Glomerular endothelial cell (primary cell): ENCODE results near the gene CHMP1A. TPM values are rescaled to one million over a fixed set of nuclear protein-coding genes. Genes with fewer than 3 reads are reported as not detected.

ENCODE experiments used
- total RNA-seq: library from RNA; depleted of rRNA; stranded (reverse); fragments of >200 nt; gene quantifications from 2 replicates; pipeline ENCODE4 v1.2.3, GENCODE V29; 2015

The CHMP1A gene
- total RNA-seq, 1 donor from 2014 or later: 121 TPM

Other genes starting within 250 kb of the CHMP1A start
- gene ANKRD11, start 167.1 kb downstream of the CHMP1A start, total RNA-seq: 113 and 178 TPM in 2 replicates
- gene SPG7, start 149.3 kb downstream of the CHMP1A start, total RNA-seq: 141 and 210 TPM in 2 replicates
- 4,854 and 6,899 TPM in 2 replicates for gene RPL13, start 97.0 kb downstream of the CHMP1A start, total RNA-seq
- gene CPNE7, start 82.0 kb downstream of the CHMP1A start, total RNA-seq: 6.1 and 34.4 TPM in 2 replicates
- 1.8 TPM in 1 of 2 replicates, not detected in the other for gene DPEP1, start 44.1 kb downstream of the CHMP1A start, total RNA-seq
- gene SPATA33, start 128 bp upstream of the CHMP1A start, total RNA-seq: 8.3 and 10.0 TPM in 2 replicates
- 36.9 and 52.9 TPM in 2 replicates for gene CDK10, start 29.0 kb upstream of the CHMP1A start, total RNA-seq
- 22.1 and 32.7 TPM in 2 replicates for gene SPATA2L, start 44.0 kb upstream of the CHMP1A start, total RNA-seq
- gene VPS9D1, start 63.2 kb upstream of the CHMP1A start, total RNA-seq: 10.5 and 16.9 TPM in 2 replicates
- gene ZNF276, start 63.8 kb upstream of the CHMP1A start, total RNA-seq: 13.2 and 33.8 TPM in 2 replicates
- gene FANCA, start 158.9 kb upstream of the CHMP1A start, total RNA-seq: 7.6 and 32.3 TPM in 2 replicates
- gene SPIRE2, start 170.8 kb upstream of the CHMP1A start, total RNA-seq: 1.6 and 3.3 TPM in 2 replicates
- 184 and 223 TPM in 2 replicates for gene TCF25, start 215.9 kb upstream of the CHMP1A start, total RNA-seq